ENCODE measurements around the gene WWTR1.

The WWTR1 gene

GRCh38 chr3:149600634-149601033 lies 57.2 kb downstream of the WWTR1 start:
- no peak for DNase-seq (ENCODE audit: extremely low read depth, low read depth)
- no peak for TF ChIP-seq CTCF (IDR thresholded peaks at IDR 0.05; ENCODE audit: low read depth, low read length, missing control alignments)
- no peak overlapping the region for H3K4me3 ChIP-seq (replicated peaks; ENCODE audit: low read depth, low read length)

- no peak for TF ChIP-seq CTCF (IDR thresholded peaks at IDR 0.05; ENCODE audit: low read depth, low read length, missing control alignments)
- no peak for DNase-seq (ENCODE audit: extremely low read depth, low read depth)
- no peak overlapping the region for H3K4me3 ChIP-seq (replicated peaks; ENCODE audit: low read depth, low read length)
Observed at GRCh38 chr3:149599236-149599635, 58.6 kb downstream of the WWTR1 start.

- DNase-seq (ENCODE audit: extremely low read depth, low read depth): no peak
Observed at GRCh38 chr3:149596134-149596770, 61.6 kb downstream of the WWTR1 start.

GRCh38 chr3:149593418-149594160 lies 64.2 kb downstream of the WWTR1 start:
- H3K4me3 ChIP-seq (replicated peaks; ENCODE audit: low read depth, low read length): no peak overlapping the region
- no peak for DNase-seq (ENCODE audit: extremely low read depth, low read depth)
- TF ChIP-seq CTCF (IDR thresholded peaks at IDR 0.05; ENCODE audit: low read depth, low read length, missing control alignments): no peak

More at GRCh38 chr3:149596134-149596770, 61.6 kb downstream of the WWTR1 start:
- no peak for TF ChIP-seq CTCF (IDR thresholded peaks at IDR 0.05; ENCODE audit: low read depth, low read length, missing control alignments)
- H3K4me3 ChIP-seq (replicated peaks; ENCODE audit: low read depth, low read length): no peak overlapping the region

GRCh38 chr3:149592758-149593240 lies 65.0 kb downstream of the WWTR1 start:
- TF ChIP-seq CTCF (IDR thresholded peaks at IDR 0.05; ENCODE audit: low read depth, low read length, missing control alignments): no peak
- no peak for DNase-seq (ENCODE audit: extremely low read depth, low read depth)
- H3K4me3 ChIP-seq (replicated peaks; ENCODE audit: low read depth, low read length): no peak overlapping the region

- DNase-seq (ENCODE audit: extremely low read depth, low read depth): no peak
- no peak for TF ChIP-seq CTCF (IDR thresholded peaks at IDR 0.05; ENCODE audit: low read depth, low read length, missing control alignments)
- H3K4me3 ChIP-seq (replicated peaks; ENCODE audit: low read depth, low read length): no peak overlapping the region
Observed at GRCh38 chr3:149590691-149591441, 67.0 kb downstream of the WWTR1 start.
